A549 (cell line): ENCODE measurements around the gene DHX30. TPM values are rescaled to one million over a fixed set of nuclear protein-coding genes. Genes with fewer than 3 reads are reported as not detected.

ENCODE experiments used
- ATAC-seq, 2 experiments: fragments of 200-7000 bp in 1 of 2; fragments of >200 bp in 1 of 2; cut with Nextera tagmentation in 1 of 2; cut with Tn5 transposase in 1 of 2; 3 replicates each; pipeline versions ENCODE4 v1.8.0 to v1.9.1; 2018 to 2020; ENCODE audit warnings: mild to moderate bottlenecking in 1 of 2, moderate library complexity in 1 of 2
- CTCF ChIA-PET: fragments of 300-600 bp; sonication (Branson Sonifier 250); formaldehyde crosslinking; extraction: SDS; loops from one replicate; lab custom pipeline; 2021; ENCODE audit warnings: antibody characterized with exemption, inconsistent platforms; lab: Yijun Ruan, JAX
- POLR2A ChIA-PET: fragments of 350-600 bp; formaldehyde crosslinking; extraction: SDS; loops from one replicate; lab custom pipeline; 2021; ENCODE audit warnings: antibody characterized with exemption, inconsistent platforms; lab: Yijun Ruan, JAX
- DNase-seq, 2 experiments: peaks; one replicate each; pipeline versions ENCODE4 v3.0.0 to v3.0.0-alpha.2; 2011 to 2016; ENCODE audit warnings: low read depth in 1 of 2, low spot score in 1 of 2
- FAIRE-seq: peaks from 2 replicates; lab custom pipeline; 2011; peaks lifted over from hg19 to GRCh38; lab: Jason Lieb, UNC
- H3K27ac ChIP-seq, 2 experiments: fragments of >200 bp; sonication (Bioruptor Twin); formaldehyde crosslinking; 3 replicates each; pipeline ENCODE4 v1.5.1; 2016 to 2017
- H3K4me1 ChIP-seq: fragments of >200 bp; sonication (Bioruptor Twin); formaldehyde crosslinking; 3 replicates; pipeline ENCODE4 v1.6.1; 2016
- H3K4me2 ChIP-seq: fragments of >200 bp; sonication (Bioruptor Twin); formaldehyde crosslinking; 3 replicates; pipeline ENCODE4 v1.6.1; 2016
- H3K4me3 ChIP-seq: fragments of >200 bp; sonication (Bioruptor Twin); formaldehyde crosslinking; 3 replicates; pipeline ENCODE4 v1.5.1; 2016
- H3K9me3 ChIP-seq: fragments of >200 bp; sonication (Bioruptor Twin); formaldehyde crosslinking; 3 replicates; pipeline ENCODE4 v1.6.1; 2016
- EHF ChIP-seq: fragments of 250-450 bp; sonication (Bioruptor Pico); IDR thresholded peaks from 2 replicates; pipeline ENCODE4 v1.5.0; 2020; ENCODE audit warnings: mild to moderate bottlenecking
- EHMT2 ChIP-seq: fragments of 200-600 bp; sonication (generic); IDR thresholded peaks from 2 replicates; pipeline ENCODE4 v1.6.1; 2016; ENCODE audit warnings: antibody characterized with exemption, low read depth, mild to moderate bottlenecking, moderate library complexity
- EP300 ChIP-seq, 2 experiments: fragments of >200 bp; sonication (Bioruptor Twin); formaldehyde crosslinking; IDR thresholded peaks; 2 replicates in 1 of 2; 3 replicates in 1 of 2; pipeline ENCODE4 v1.6.1; 2016 to 2017
- FOSB ChIP-seq: fragments of 250-450 bp; sonication (Bioruptor Pico); IDR thresholded peaks from 2 replicates; pipeline ENCODE4 v1.5.0; 2020; ENCODE audit warnings: mild to moderate bottlenecking, moderate library complexity
- HDAC2 ChIP-seq: fragments of 200-600 bp; sonication (generic); IDR thresholded peaks from 2 replicates; pipeline ENCODE4 v1.6.1; 2016
- HEYL ChIP-seq: fragments of 250-450 bp; sonication (Bioruptor Pico); IDR thresholded peaks from 2 replicates; pipeline ENCODE4 v1.8.0; 2021; ENCODE audit warnings: mild to moderate bottlenecking, moderate library complexity
- HOXB13 ChIP-seq: fragments of 250-450 bp; sonication (Bioruptor Pico); IDR thresholded peaks from 2 replicates; pipeline ENCODE4 v1.5.0; 2020; ENCODE audit warnings: low read depth, mild to moderate bottlenecking, moderate library complexity
- JUNB ChIP-seq: fragments of >200 bp; sonication (Bioruptor Twin); formaldehyde crosslinking; IDR thresholded peaks from 2 replicates; pipeline ENCODE4 v1.6.1; 2016
- MYC ChIP-seq: IDR thresholded peaks from 2 replicates; pipeline ENCODE4 v1.6.1; 2012; ENCODE audit warnings: mild to moderate bottlenecking, inconsistent platforms, low read length, improper control_type of control experiment, borderline replicate concordance
- NPAS2 ChIP-seq: fragments of 250-450 bp; sonication (Bioruptor Pico); IDR thresholded peaks from 2 replicates; pipeline ENCODE4 v1.8.0; 2022; ENCODE audit warnings: mild to moderate bottlenecking, moderate library complexity, borderline replicate concordance
- RCOR1 ChIP-seq: fragments of 150-350 bp; IDR thresholded peaks from 2 replicates; pipeline ENCODE4 v1.6.1; 2014; ENCODE audit warnings: antibody characterized with exemption, low read length, low read depth
- RFX5 ChIP-seq: fragments of 450-650 bp; IDR thresholded peaks from 2 replicates; pipeline ENCODE4 v1.7.1; 2014; ENCODE audit warnings: antibody characterized with exemption, mild to moderate bottlenecking, moderate library complexity
- SREBF2 ChIP-seq: fragments of 450-650 bp; IDR thresholded peaks from 2 replicates; pipeline ENCODE4 v1.6.1; 2014; ENCODE audit warnings: mild to moderate bottlenecking, moderate library complexity
- ZNF302 ChIP-seq: fragments of 250-450 bp; sonication (Bioruptor Pico); IDR thresholded peaks from 2 replicates; pipeline ENCODE4 v1.9.0; 2021; ENCODE audit warnings: inconsistent platforms, mild to moderate bottlenecking, moderate library complexity
- ZSCAN20 ChIP-seq: fragments of 250-450 bp; sonication (Bioruptor Pico); IDR thresholded peaks from 2 replicates; pipeline ENCODE4 v1.8.0; 2022; ENCODE audit warnings: mild to moderate bottlenecking, moderate library complexity
- WGBS: methylation state at CpG from one replicate; pipeline ENCODE4 v1.1.6; 2017; ENCODE audit errors: missing lambda C conversion rate; 5-methylcytosine and 5-hydroxymethylcytosine counted together
- polyA plus RNA-seq, 4 experiments: library from polyadenylated mRNA; depleted of rRNA in 3 of 4; stranded (reverse); fragments of >200 nt; fragmentation: RNase III in 1 of 4; extraction: RNeasy Plus Mini Kit Qiagen cat#74134 plus additional on column Dnase treatment in 1 of 4; gene quantifications; 2 replicates in 3 of 4; 3 replicates in 1 of 4; pipeline ENCODE4 v1.2.3, GENCODE V29; 2011 to 2017
- TF ChIP-seq, protein P1 (sequence below): IDR thresholded peaks from 2 replicates; pipeline ENCODE4 v1.6.1; 2012; ENCODE audit warnings: low read depth, borderline replicate concordance
- TF ChIP-seq, protein P2 (sequence below): fragments of >200 bp; sonication (Bioruptor Twin); formaldehyde crosslinking; IDR thresholded peaks from 3 replicates; pipeline ENCODE4 v1.6.1; 2016
- TF ChIP-seq, protein P3 (sequence below): fragments of 250-450 bp; sonication (Bioruptor Pico); IDR thresholded peaks from 2 replicates; pipeline ENCODE4 v1.5.0; 2021; ENCODE audit warnings: mild to moderate bottlenecking, moderate library complexity, borderline replicate concordance
- TF ChIP-seq, protein P4 (sequence below): fragments of >200 bp; sonication (Bioruptor Twin); formaldehyde crosslinking; IDR thresholded peaks from 3 replicates; pipeline ENCODE4 v1.5.1; 2016
- TF ChIP-seq, protein P5 (sequence below): fragments of 250-450 bp; sonication (Bioruptor Pico); IDR thresholded peaks from 2 replicates; pipeline ENCODE4 v1.5.0; 2020; ENCODE audit warnings: low read depth, mild to moderate bottlenecking, moderate library complexity
- TF ChIP-seq, protein P6 (sequence below): fragments of 200-600 bp; sonication (generic); IDR thresholded peaks from 2 replicates; pipeline ENCODE4 v1.6.1; 2016; ENCODE audit warnings: antibody characterized with exemption, mild to moderate bottlenecking, moderate library complexity
- TF ChIP-seq, protein P7 (sequence below): fragments of 150-350 bp; IDR thresholded peaks from 2 replicates; pipeline ENCODE4 v1.6.1; 2014; ENCODE audit warnings: low read depth, mild to moderate bottlenecking, low read length
- TF ChIP-seq, protein P8 (sequence below): fragments of 450-650 bp; IDR thresholded peaks from 2 replicates; pipeline ENCODE4 v1.6.1; 2014; ENCODE audit warnings: antibody characterized with exemption

The DHX30 gene
- polyA plus RNA-seq, 2 of the 4 experiments (the other 2 are of a cell fraction): 40.5 to 44.6 TPM

DNA sequence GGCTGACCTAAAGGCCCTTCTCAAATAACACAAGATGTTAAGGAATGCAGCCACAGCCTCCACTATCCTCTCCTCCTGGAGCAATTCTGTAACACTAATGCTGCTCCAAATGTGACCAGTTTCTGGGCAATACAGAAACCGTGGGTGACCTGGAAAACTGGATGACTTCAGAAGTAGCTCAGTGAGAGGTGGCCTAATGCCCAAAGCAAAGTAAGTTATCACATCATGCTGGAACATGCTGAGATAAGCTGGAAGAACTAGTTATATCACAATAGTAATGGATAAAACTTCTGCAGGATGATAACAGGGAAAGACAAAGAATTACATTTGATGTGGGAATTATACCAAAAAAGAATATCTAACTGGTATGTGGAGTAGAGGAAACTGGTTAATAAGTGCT is 72.0 kb downstream of the DHX30 start:
- DNase-seq (no peak), ATAC-seq (no peak), FAIRE-seq (no peak)
- TF ChIP-seq, protein P1, sequence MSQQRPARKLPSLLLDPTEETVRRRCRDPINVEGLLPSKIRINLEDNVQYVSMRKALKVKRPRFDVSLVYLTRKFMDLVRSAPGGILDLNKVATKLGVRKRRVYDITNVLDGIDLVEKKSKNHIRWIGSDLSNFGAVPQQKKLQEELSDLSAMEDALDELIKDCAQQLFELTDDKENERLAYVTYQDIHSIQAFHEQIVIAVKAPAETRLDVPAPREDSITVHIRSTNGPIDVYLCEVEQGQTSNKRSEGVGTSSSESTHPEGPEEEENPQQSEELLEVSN: no peak
- TF ChIP-seq, protein P2, sequence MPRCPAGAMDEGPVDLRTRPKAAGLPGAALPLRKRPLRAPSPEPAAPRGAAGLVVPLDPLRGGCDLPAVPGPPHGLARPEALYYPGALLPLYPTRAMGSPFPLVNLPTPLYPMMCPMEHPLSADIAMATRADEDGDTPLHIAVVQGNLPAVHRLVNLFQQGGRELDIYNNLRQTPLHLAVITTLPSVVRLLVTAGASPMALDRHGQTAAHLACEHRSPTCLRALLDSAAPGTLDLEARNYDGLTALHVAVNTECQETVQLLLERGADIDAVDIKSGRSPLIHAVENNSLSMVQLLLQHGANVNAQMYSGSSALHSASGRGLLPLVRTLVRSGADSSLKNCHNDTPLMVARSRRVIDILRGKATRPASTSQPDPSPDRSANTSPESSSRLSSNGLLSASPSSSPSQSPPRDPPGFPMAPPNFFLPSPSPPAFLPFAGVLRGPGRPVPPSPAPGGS: no peak
- no peak for TF ChIP-seq ZSCAN20 (CRISPR knock-in tag)
- TF ChIP-seq, protein P3, sequence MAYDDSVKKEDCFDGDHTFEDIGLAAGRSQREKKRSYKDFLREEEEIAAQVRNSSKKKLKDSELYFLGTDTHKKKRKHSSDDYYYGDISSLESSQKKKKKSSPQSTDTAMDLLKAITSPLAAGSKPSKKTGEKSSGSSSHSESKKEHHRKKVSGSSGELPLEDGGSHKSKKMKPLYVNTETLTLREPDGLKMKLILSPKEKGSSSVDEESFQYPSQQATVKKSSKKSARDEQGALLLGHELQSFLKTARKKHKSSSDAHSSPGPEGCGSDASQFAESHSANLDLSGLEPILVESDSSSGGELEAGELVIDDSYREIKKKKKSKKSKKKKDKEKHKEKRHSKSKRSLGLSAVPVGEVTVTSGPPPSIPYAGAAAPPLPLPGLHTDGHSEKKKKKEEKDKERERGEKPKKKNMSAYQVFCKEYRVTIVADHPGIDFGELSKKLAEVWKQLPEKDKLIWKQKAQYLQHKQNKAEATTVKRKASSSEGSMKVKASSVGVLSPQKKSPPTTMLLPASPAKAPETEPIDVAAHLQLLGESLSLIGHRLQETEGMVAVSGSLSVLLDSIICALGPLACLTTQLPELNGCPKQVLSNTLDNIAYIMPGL (CRISPR knock-in tag): no peak
- TF ChIP-seq MYC: no peak
- no peak for TF ChIP-seq EHMT2
- TF ChIP-seq, protein P4, sequence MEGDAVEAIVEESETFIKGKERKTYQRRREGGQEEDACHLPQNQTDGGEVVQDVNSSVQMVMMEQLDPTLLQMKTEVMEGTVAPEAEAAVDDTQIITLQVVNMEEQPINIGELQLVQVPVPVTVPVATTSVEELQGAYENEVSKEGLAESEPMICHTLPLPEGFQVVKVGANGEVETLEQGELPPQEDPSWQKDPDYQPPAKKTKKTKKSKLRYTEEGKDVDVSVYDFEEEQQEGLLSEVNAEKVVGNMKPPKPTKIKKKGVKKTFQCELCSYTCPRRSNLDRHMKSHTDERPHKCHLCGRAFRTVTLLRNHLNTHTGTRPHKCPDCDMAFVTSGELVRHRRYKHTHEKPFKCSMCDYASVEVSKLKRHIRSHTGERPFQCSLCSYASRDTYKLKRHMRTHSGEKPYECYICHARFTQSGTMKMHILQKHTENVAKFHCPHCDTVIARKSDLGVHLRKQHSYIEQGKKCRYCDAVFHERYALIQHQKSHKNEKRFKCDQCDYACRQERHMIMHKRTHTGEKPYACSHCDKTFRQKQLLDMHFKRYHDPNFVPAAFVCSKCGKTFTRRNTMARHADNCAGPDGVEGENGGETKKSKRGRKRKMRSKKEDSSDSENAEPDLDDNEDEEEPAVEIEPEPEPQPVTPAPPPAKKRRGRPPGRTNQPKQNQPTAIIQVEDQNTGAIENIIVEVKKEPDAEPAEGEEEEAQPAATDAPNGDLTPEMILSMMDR: no peak
- TF ChIP-seq, protein P5, sequence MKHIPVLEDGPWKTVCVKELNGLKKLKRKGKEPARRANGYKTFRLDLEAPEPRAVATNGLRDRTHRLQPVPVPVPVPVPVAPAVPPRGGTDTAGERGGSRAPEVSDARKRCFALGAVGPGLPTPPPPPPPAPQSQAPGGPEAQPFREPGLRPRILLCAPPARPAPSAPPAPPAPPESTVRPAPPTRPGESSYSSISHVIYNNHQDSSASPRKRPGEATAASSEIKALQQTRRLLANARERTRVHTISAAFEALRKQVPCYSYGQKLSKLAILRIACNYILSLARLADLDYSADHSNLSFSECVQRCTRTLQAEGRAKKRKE: no peak
- TF ChIP-seq RFX5: no peak
- no peak overlapping the region for H3K4me3 ChIP-seq
- no peaks in the 10 kb centered on the region for H3K9me3 ChIP-seq
- no peaks in the 10 kb centered on the region for H3K4me1 ChIP-seq
- POLR2A ChIA-PET: no interaction called here
- no peak overlapping the region for H3K27ac ChIP-seq
- 67% methylated on average over 1 of the region's 1 CpG for WGBS
- CTCF ChIA-PET: interaction anchor here (0.9 kb wide), 1 partner anchor 8 kb away, joined by 5 read pairs; no protein-coding TSS in a partner anchor
- no peak overlapping the region for H3K4me2 ChIP-seq

DNA sequence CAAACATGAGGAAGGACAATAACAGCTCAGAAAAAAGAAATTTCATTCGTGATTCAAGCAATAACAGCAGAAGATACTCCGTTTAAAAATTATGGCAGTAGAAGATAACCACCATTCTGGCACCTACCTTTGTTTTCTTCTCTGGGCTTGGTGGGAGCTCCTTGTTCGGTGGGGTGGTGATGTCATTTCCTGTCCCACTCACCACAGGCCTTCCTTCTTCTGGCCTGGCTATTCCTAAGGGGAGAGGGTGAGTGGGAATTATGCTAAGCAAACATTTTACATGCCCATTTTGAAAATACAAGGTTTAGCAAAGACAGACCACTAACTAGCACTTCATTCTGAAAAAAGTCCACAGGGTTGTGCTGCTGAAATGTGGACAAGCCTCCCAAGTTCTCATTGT is 74.4 kb downstream of the DHX30 start:
- no peak for FAIRE-seq
- no peak for DNase-seq
- no peak overlapping the region for H3K4me3 ChIP-seq
- no peak overlapping the region for H3K27ac ChIP-seq
- no peak for TF ChIP-seq EP300 (IDR thresholded peaks at IDR 0.05)
- TF ChIP-seq, protein P6, sequence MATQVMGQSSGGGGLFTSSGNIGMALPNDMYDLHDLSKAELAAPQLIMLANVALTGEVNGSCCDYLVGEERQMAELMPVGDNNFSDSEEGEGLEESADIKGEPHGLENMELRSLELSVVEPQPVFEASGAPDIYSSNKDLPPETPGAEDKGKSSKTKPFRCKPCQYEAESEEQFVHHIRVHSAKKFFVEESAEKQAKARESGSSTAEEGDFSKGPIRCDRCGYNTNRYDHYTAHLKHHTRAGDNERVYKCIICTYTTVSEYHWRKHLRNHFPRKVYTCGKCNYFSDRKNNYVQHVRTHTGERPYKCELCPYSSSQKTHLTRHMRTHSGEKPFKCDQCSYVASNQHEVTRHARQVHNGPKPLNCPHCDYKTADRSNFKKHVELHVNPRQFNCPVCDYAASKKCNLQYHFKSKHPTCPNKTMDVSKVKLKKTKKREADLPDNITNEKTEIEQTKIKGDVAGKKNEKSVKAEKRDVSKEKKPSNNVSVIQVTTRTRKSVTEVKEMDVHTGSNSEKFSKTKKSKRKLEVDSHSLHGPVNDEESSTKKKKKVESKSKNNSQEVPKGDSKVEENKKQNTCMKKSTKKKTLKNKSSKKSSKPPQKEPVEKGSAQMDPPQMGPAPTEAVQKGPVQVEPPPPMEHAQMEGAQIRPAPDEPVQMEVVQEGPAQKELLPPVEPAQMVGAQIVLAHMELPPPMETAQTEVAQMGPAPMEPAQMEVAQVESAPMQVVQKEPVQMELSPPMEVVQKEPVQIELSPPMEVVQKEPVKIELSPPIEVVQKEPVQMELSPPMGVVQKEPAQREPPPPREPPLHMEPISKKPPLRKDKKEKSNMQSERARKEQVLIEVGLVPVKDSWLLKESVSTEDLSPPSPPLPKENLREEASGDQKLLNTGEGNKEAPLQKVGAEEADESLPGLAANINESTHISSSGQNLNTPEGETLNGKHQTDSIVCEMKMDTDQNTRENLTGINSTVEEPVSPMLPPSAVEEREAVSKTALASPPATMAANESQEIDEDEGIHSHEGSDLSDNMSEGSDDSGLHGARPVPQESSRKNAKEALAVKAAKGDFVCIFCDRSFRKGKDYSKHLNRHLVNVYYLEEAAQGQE: no peak
- TF ChIP-seq ZNF302 (CRISPR knock-in tag): no peak
- TF ChIP-seq RCOR1: no peak
- no peak for TF ChIP-seq SREBF2
- no peak for TF ChIP-seq EHF
- no peak for TF ChIP-seq NPAS2 (CRISPR knock-in tag)
- TF ChIP-seq, protein P7, sequence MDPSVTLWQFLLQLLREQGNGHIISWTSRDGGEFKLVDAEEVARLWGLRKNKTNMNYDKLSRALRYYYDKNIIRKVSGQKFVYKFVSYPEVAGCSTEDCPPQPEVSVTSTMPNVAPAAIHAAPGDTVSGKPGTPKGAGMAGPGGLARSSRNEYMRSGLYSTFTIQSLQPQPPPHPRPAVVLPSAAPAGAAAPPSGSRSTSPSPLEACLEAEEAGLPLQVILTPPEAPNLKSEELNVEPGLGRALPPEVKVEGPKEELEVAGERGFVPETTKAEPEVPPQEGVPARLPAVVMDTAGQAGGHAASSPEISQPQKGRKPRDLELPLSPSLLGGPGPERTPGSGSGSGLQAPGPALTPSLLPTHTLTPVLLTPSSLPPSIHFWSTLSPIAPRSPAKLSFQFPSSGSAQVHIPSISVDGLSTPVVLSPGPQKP: no peak
- TF ChIP-seq, protein P8, sequence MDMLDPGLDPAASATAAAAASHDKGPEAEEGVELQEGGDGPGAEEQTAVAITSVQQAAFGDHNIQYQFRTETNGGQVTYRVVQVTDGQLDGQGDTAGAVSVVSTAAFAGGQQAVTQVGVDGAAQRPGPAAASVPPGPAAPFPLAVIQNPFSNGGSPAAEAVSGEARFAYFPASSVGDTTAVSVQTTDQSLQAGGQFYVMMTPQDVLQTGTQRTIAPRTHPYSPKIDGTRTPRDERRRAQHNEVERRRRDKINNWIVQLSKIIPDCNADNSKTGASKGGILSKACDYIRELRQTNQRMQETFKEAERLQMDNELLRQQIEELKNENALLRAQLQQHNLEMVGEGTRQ: no peak
- TF ChIP-seq HOXB13 (CRISPR knock-in tag): no peak
- TF ChIP-seq JUNB: no peak
- TF ChIP-seq EHMT2: no peak
- no peak for TF ChIP-seq HEYL (CRISPR knock-in tag)
- TF ChIP-seq HDAC2: no peak
- no peak for TF ChIP-seq FOSB (CRISPR knock-in tag)
- no peak for ATAC-seq
- CTCF ChIA-PET: no interaction called here
- H3K9me3 ChIP-seq: no peaks in the 10 kb centered on the region
- no peaks in the 10 kb centered on the region for H3K4me1 ChIP-seq
- POLR2A ChIA-PET: no interaction called here
- 79% methylated on average over 3 of the region's 3 CpGs for WGBS
- H3K4me2 ChIP-seq: no peak overlapping the region
